HG03565 (cell line): ENCODE measurements around the gene ZNF277.

ENCODE experiments used
- ATAC-seq: cut with Tn5 transposase; IDR thresholded peaks from one replicate; pipeline ENCODE4 v1.9.1; 2021; ENCODE audit warnings: mild to moderate bottlenecking, moderate library complexity; ENCODE audit not compliant: unreplicated experiment

ZNF277 gene

GRCh38 chr7:112346381-112347060, 140.0 kb downstream of the ZNF277 start:
- ATAC-seq: no peak

- ATAC-seq: no peak
Measured at GRCh38 chr7:112347088-112347487, 140.6 kb downstream of the ZNF277 start.

GRCh38 chr7:112350585-112350984, 144.1 kb downstream of the ZNF277 start:
- ATAC-seq: no peak

GRCh38 chr7:112356596-112356995, 150.1 kb downstream of the ZNF277 start:
- no peak for ATAC-seq

- no peak for ATAC-seq
Measured at GRCh38 chr7:112357136-112357535, 150.6 kb downstream of the ZNF277 start.

- ATAC-seq: no peak
Measured at GRCh38 chr7:112358513-112358912, 152.0 kb downstream of the ZNF277 start.

- no peak for ATAC-seq
Measured at GRCh38 chr7:112359086-112359485, 152.6 kb downstream of the ZNF277 start.

- no peak for ATAC-seq
Measured at GRCh38 chr7:112360681-112361080, 154.2 kb downstream of the ZNF277 start.

GRCh38 chr7:112361154-112361553, 154.7 kb downstream of the ZNF277 start:
- no peak for ATAC-seq

- no peak for ATAC-seq
Measured at GRCh38 chr7:112362053-112362650, 155.7 kb downstream of the ZNF277 start.

GRCh38 chr7:112362731-112363131, 156.2 kb downstream of the ZNF277 start:
- ATAC-seq: no peak

GRCh38 chr7:112364388-112364787, 157.9 kb downstream of the ZNF277 start:
- no peak for ATAC-seq

- ATAC-seq: no peak
Measured at GRCh38 chr7:112365551-112365950, 159.1 kb downstream of the ZNF277 start.

GRCh38 chr7:112366886-112367285, 160.4 kb downstream of the ZNF277 start:
- ATAC-seq: no peak

GRCh38 chr7:112370436-112370835, 163.9 kb downstream of the ZNF277 start:
- no peak for ATAC-seq

GRCh38 chr7:112371701-112372100, 165.2 kb downstream of the ZNF277 start:
- no peak for ATAC-seq

GRCh38 chr7:112372101-112372500, 165.6 kb downstream of the ZNF277 start:
- no peak for ATAC-seq

GRCh38 chr7:112377593-112377992, 171.1 kb downstream of the ZNF277 start:
- no peak for ATAC-seq

- no peak for ATAC-seq
Measured at GRCh38 chr7:112381311-112382091, 175.0 kb downstream of the ZNF277 start.

- no peak for ATAC-seq
Measured at GRCh38 chr7:112383671-112384417, 177.3 kb downstream of the ZNF277 start.

GRCh38 chr7:112385516-112385915, 179.0 kb downstream of the ZNF277 start:
- ATAC-seq: no peak
